ENCODE data around the gene PRMT1. TPM values are rescaled to one million over a fixed set of nuclear protein-coding genes. Genes with fewer than 3 reads are reported as not detected.
A peak's percentile ranks its signal among the peaks of the same experiment; 100 is the strongest.

PRMT1 gene
- total and polyA plus RNA-seq, 2 of the 13 experiments (the other 11 are each of a cell fraction or from before 2014, with no cell fraction given), result 324 to 374 TPM

DNA sequence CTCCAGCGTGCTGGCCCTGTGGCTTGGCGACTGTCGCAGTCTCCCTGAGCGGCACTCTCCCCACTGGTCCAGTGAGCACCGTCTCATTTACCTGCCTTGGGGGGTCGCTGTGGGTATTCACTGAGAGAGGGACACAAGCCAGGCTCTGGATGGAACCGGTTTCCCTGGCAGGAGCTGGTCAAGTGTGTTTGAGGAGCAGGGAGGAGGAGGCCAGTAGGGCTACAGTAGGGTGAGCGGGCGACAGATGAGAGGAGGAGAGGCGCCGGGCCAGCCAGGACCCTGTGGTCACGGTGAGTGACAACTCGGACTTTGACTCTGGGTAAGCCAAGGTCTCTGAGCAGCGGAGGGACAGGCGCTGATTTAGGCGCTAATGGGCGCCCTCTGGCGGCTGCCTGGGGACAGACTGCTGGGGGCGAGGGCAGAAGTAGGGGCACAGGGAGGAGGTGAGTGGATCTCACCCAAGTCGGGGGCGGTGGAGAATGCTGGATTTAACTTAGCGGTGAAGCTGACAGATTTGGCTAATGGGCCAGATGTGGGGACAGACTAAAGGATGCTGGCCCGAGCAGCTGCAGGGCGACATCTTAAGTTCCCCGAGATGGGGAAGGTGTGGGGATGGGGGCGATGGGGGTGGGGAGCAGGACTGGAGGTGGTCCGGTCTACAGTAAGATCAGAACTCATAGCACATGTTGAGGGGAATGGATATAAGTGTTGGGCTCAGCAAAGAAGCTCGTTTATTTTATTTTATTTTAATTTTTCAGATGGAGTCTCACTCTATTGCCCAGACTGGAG is 4.7 kb upstream of the PRMT1 start (continued):
- TF ChIP-seq SATB2 (CRISPR knock-in tag; IDR thresholded peaks at IDR 0.05), result no peak
- TF ChIP-seq ZNF678 (CRISPR knock-in tag; IDR thresholded peaks at IDR 0.05), result no peak
- TF ChIP-seq SP140L (CRISPR knock-in tag; IDR thresholded peaks at IDR 0.05; ENCODE audit: borderline replicate concordance), result no peak
- no peak for TF ChIP-seq ARID2 (CRISPR knock-in tag; IDR thresholded peaks at IDR 0.05; ENCODE audit: borderline replicate concordance)
- peak; percentile 85 for TF ChIP-seq ZNF205 (CRISPR knock-in tag; IDR thresholded peaks at IDR 0.05)
- no peak for TF ChIP-seq SRY (CRISPR knock-in tag; IDR thresholded peaks at IDR 0.05)
- TF ChIP-seq, protein P1, sequence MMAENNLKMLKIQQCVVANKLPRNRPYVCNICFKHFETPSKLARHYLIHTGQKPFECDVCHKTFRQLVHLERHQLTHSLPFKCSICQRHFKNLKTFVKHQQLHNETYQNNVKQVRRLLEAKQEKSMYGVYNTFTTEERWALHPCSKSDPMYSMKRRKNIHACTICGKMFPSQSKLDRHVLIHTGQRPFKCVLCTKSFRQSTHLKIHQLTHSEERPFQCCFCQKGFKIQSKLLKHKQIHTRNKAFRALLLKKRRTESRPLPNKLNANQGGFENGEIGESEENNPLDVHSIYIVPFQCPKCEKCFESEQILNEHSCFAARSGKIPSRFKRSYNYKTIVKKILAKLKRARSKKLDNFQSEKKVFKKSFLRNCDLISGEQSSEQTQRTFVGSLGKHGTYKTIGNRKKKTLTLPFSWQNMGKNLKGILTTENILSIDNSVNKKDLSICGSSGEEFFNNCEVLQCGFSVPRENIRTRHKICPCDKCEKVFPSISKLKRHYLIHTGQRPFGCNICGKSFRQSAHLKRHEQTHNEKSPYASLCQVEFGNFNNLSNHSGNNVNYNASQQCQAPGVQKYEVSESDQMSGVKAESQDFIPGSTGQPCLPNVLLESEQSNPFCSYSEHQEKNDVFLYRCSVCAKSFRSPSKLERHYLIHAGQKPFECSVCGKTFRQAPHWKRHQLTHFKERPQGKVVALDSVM (CRISPR knock-in tag; IDR thresholded peaks at IDR 0.05), result no peak
- TF ChIP-seq, protein P2, sequence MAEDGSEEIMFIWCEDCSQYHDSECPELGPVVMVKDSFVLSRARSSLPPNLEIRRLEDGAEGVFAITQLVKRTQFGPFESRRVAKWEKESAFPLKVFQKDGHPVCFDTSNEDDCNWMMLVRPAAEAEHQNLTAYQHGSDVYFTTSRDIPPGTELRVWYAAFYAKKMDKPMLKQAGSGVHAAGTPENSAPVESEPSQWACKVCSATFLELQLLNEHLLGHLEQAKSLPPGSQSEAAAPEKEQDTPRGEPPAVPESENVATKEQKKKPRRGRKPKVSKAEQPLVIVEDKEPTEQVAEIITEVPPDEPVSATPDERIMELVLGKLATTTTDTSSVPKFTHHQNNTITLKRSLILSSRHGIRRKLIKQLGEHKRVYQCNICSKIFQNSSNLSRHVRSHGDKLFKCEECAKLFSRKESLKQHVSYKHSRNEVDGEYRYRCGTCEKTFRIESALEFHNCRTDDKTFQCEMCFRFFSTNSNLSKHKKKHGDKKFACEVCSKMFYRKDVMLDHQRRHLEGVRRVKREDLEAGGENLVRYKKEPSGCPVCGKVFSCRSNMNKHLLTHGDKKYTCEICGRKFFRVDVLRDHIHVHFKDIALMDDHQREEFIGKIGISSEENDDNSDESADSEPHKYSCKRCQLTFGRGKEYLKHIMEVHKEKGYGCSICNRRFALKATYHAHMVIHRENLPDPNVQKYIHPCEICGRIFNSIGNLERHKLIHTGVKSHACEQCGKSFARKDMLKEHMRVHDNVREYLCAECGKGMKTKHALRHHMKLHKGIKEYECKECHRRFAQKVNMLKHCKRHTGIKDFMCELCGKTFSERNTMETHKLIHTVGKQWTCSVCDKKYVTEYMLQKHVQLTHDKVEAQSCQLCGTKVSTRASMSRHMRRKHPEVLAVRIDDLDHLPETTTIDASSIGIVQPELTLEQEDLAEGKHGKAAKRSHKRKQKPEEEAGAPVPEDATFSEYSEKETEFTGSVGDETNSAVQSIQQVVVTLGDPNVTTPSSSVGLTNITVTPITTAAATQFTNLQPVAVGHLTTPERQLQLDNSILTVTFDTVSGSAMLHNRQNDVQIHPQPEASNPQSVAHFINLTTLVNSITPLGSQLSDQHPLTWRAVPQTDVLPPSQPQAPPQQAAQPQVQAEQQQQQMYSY (CRISPR knock-in tag; IDR thresholded peaks at IDR 0.05), result 0 out of 2 replicates have a peak, but pooled peaks have one; percentile 36
- TF ChIP-seq ZNF329 (CRISPR knock-in tag; IDR thresholded peaks at IDR 0.05; ENCODE audit: low read depth), result no peak
- TF ChIP-seq, protein P3, sequence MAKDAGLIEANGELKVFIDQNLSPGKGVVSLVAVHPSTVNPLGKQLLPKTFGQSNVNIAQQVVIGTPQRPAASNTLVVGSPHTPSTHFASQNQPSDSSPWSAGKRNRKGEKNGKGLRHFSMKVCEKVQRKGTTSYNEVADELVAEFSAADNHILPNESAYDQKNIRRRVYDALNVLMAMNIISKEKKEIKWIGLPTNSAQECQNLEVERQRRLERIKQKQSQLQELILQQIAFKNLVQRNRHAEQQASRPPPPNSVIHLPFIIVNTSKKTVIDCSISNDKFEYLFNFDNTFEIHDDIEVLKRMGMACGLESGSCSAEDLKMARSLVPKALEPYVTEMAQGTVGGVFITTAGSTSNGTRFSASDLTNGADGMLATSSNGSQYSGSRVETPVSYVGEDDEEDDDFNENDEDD (CRISPR knock-in tag; IDR thresholded peaks at IDR 0.05; ENCODE audit: borderline replicate concordance), result peak; percentile 41; the same call in 1 of the 2 replicates
- 0 out of 2 replicates have a peak, but pooled peaks have one; percentile 58 for TF ChIP-seq ZNF709 (CRISPR knock-in tag; IDR thresholded peaks at IDR 0.05)
- peak; percentile 36 for TF ChIP-seq RBM39 (IDR thresholded peaks at IDR 0.05; ENCODE audit: low read depth, low read length, poor library complexity, severe bottlenecking)
- TF ChIP-seq ZNF547 (CRISPR knock-in tag; IDR thresholded peaks at IDR 0.05), result peak; percentile 75; the same call in 1 of the 2 replicates
- no peak for TF ChIP-seq ZNF446 (CRISPR knock-in tag; IDR thresholded peaks at IDR 0.05)
- peak; percentile 98 for TF ChIP-seq MEIS2 (CRISPR knock-in tag; IDR thresholded peaks at IDR 0.05)
- TF ChIP-seq ZNF790 (CRISPR knock-in tag; IDR thresholded peaks at IDR 0.05; ENCODE audit: borderline replicate concordance), result no peak
- TF ChIP-seq, protein P4, sequence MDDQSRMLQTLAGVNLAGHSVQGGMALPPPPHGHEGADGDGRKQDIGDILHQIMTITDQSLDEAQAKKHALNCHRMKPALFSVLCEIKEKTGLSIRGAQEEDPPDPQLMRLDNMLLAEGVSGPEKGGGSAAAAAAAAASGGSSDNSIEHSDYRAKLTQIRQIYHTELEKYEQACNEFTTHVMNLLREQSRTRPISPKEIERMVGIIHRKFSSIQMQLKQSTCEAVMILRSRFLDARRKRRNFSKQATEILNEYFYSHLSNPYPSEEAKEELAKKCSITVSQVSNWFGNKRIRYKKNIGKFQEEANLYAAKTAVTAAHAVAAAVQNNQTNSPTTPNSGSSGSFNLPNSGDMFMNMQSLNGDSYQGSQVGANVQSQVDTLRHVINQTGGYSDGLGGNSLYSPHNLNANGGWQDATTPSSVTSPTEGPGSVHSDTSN (CRISPR knock-in tag; IDR thresholded peaks at IDR 0.05; ENCODE audit: borderline replicate concordance), result 0 out of 2 replicates have a peak, but pooled peaks have one; percentile 43
- TF ChIP-seq ETV5 (CRISPR knock-in tag; IDR thresholded peaks at IDR 0.05; ENCODE audit: borderline replicate concordance), result peak; percentile 50; the same call in 1 of the 2 replicates
- TF ChIP-seq ZNF468 (CRISPR knock-in tag; IDR thresholded peaks at IDR 0.05), result no peak
- 0 out of 2 replicates have a peak, but pooled peaks have one; percentile 53 for TF ChIP-seq ARNTL (CRISPR knock-in tag; IDR thresholded peaks at IDR 0.05)
- no peak for TF ChIP-seq ZNF180 (CRISPR knock-in tag; IDR thresholded peaks at IDR 0.05; ENCODE audit: borderline replicate concordance, low read depth)

All from HepG2 (cell line).